ENCODE data around the gene ACSL3.

Gene ACSL3

GRCh38 chr2:222859786-222860612, 837 bp upstream of the ACSL3 start:
- H3K27me3 ChIP-seq (ENCODE audit: control insufficient read depth, low read length) = no peaks in the 10 kb centered on the region; the same call in 1 of the 2 replicates
- H3K4me3 ChIP-seq (ENCODE audit: low read length) = peak overlapping the region; percentile 93
- H3K9me3 ChIP-seq (ENCODE audit: control insufficient read depth, insufficient read depth, low read length) = no peaks in the 10 kb centered on the region
- peaks cover 6% of the 10 kb centered on the region for H3K36me3 ChIP-seq (ENCODE audit: control insufficient read depth, low read length)
- H3K4me1 ChIP-seq (ENCODE audit: control insufficient read depth, low read length) = peaks cover 33% of the 10 kb centered on the region
- H3F3A ChIP-seq (ENCODE audit: control insufficient read depth, insufficient read depth) = no peaks in the 10 kb centered on the region
- H3K27ac ChIP-seq (ENCODE audit: low read depth, low read length) = peak overlapping the region; percentile 77
- peaks cover 34% of the 10 kb centered on the region for H4K20me1 ChIP-seq (ENCODE audit: control insufficient read depth, insufficient read depth, low read depth, low read length)
- peak overlapping the region; percentile 79 for H3K4me2 ChIP-seq (ENCODE audit: low read length)
- no peaks in the 10 kb centered on the region for H3K9me2 ChIP-seq (replicated peaks; ENCODE audit: control insufficient read depth, low read length)
- peaks cover 41% of the 10 kb centered on the region for H3K79me2 ChIP-seq (ENCODE audit: control insufficient read depth, low read length)
- TF ChIP-seq EZH2phosphoT487 (IDR thresholded peaks at IDR 0.05; ENCODE audit: borderline replicate concordance, low read length) = no peak
- TF ChIP-seq CTCF (IDR thresholded peaks at IDR 0.05; ENCODE audit: low read depth, low read length, poor library complexity, severe bottlenecking) = no peak

DNA sequence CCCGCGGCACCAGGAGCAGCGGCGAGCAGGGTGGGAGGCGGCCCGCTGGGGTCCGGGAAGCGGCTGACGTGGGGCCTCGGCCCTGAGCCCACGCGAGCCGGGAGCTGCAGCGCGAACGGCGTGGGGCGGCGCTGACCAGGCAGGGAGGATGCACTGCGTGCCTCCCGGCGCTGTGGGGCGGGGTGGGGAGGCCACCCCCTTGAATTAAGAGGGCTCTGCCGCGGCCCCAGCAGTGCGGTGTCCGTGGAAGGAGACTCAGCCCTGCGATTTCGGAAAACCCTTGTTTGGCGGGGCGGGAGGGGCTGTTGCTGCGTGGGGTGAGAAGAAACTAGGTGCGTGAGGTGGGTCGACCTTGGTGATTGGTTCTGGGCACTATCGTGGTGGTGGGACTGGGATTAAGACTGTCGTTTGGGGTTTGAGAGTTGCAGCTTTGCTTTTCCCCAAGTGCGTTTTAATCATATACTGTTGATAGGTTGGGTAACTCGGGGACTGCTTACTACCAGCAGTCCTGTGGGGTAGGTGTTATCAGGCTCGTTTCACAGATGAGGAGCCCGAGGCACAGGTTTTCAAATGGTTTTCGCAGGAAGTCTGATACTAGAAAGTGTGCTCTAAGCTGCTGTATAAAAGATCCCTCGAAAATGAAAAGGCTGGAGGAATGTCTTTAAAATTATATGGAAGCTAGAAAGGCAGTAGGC, 722 bp downstream of the ACSL3 start:
- H3K27ac ChIP-seq (ENCODE audit: low read depth, low read length) = peak overlapping the region; percentile 77
- no peaks in the 10 kb centered on the region for H3K9me3 ChIP-seq (ENCODE audit: control insufficient read depth, insufficient read depth, low read length)
- H4K20me1 ChIP-seq (ENCODE audit: control insufficient read depth, insufficient read depth, low read depth, low read length) = peaks cover 47% of the 10 kb centered on the region
- H3K79me2 ChIP-seq (ENCODE audit: control insufficient read depth, low read length) = peaks cover 57% of the 10 kb centered on the region
- H3F3A ChIP-seq (ENCODE audit: control insufficient read depth, insufficient read depth) = no peaks in the 10 kb centered on the region
- peaks cover 6% of the 10 kb centered on the region for H3K36me3 ChIP-seq (ENCODE audit: control insufficient read depth, low read length)
- H3K9me2 ChIP-seq (replicated peaks; ENCODE audit: control insufficient read depth, low read length) = no peaks in the 10 kb centered on the region
- TF ChIP-seq CTCF (IDR thresholded peaks at IDR 0.05; ENCODE audit: low read depth, low read length, poor library complexity, severe bottlenecking) = no peak
- no peak for TF ChIP-seq EZH2phosphoT487 (IDR thresholded peaks at IDR 0.05; ENCODE audit: borderline replicate concordance, low read length)
- H3K4me2 ChIP-seq (ENCODE audit: low read length) = peak overlapping the region; percentile 92
- H3K4me3 ChIP-seq (ENCODE audit: low read length) = peak overlapping the region; percentile 93
- no peaks in the 10 kb centered on the region; the same call in 1 of the 2 replicates for H3K27me3 ChIP-seq (ENCODE audit: control insufficient read depth, low read length)
- H3K4me1 ChIP-seq (ENCODE audit: control insufficient read depth, low read length) = peaks cover 33% of the 10 kb centered on the region

DNA sequence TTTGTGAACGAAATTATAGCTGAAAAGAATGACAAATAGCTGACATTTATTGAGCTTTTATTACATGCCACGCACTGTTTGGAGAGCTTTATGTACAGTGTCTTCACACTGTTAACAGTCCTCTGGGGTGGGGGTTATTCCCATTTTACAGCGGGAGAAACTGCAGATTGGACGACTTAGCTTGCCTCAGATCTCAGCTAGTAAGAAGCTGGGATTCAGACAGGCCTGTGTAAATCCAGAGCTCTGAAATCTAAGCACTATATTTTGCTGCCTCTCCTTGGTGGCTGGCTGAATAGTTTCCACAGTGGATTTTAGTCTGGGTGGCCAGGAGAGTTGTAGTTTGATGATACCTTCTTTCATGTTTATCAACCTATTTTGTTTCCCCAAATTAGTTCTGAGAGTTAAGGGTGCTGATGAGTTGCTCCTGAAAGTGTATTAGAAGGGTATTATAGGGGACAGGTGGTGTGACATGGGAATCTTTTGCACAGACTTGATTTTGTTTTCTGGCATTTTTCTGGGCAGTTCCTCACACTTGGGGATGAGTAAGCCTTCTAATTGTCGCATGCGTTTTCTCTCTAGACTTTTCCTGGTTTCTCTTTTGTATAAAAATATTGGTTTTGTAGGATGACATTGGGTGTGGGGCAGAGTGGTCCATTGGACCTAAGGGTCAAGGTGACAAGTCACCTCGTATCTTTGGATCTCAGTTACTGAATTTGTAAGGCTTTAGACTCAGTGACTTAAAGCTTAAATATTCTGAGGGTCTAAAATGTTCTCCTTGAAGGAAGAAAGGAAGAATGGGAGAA, 1.5 kb downstream of the ACSL3 start:
- peaks cover 6% of the 10 kb centered on the region for H3K36me3 ChIP-seq (ENCODE audit: control insufficient read depth, low read length)
- no peaks in the 10 kb centered on the region for H3F3A ChIP-seq (ENCODE audit: control insufficient read depth, insufficient read depth)
- no peaks in the 10 kb centered on the region for H3K9me2 ChIP-seq (replicated peaks; ENCODE audit: control insufficient read depth, low read length)
- peaks cover 37% of the 10 kb centered on the region for H3K4me1 ChIP-seq (ENCODE audit: control insufficient read depth, low read length)
- H3K27me3 ChIP-seq (ENCODE audit: control insufficient read depth, low read length) = no peaks in the 10 kb centered on the region; the same call in 1 of the 2 replicates
- TF ChIP-seq EZH2phosphoT487 (IDR thresholded peaks at IDR 0.05; ENCODE audit: borderline replicate concordance, low read length) (no peak), CTCF (IDR thresholded peaks at IDR 0.05; ENCODE audit: low read depth, low read length, poor library complexity, severe bottlenecking) (no peak)
- H3K4me3 ChIP-seq (ENCODE audit: low read length) = peak overlapping the region; percentile 93
- H3K9me3 ChIP-seq (ENCODE audit: control insufficient read depth, insufficient read depth, low read length) = no peaks in the 10 kb centered on the region
- peaks cover 63% of the 10 kb centered on the region for H3K79me2 ChIP-seq (ENCODE audit: control insufficient read depth, low read length)
- H3K27ac ChIP-seq (ENCODE audit: low read depth, low read length) = no peak overlapping the region
- peaks cover 47% of the 10 kb centered on the region for H4K20me1 ChIP-seq (ENCODE audit: control insufficient read depth, insufficient read depth, low read depth, low read length)
- H3K4me2 ChIP-seq (ENCODE audit: low read length) = peak overlapping the region; percentile 92

Measured in DOHH2 (cell line).